NCI-H2029 treated with DMSO at 0.1 percent for 48 hours (cell line): ENCODE results near the gene BHLHA15.

Source experiments
- DNase-seq: peaks from one replicate; lab custom pipeline; 2025; lab: John Stamatoyannopoulos, UW

Gene BHLHA15

GRCh38 chr7:98244871-98245270 is 33.6 kb downstream of the BHLHA15 start:
- no peak for DNase-seq

GRCh38 chr7:98248156-98248555 is 36.9 kb downstream of the BHLHA15 start:
- no peak for DNase-seq

GRCh38 chr7:98249106-98249505 is 37.9 kb downstream of the BHLHA15 start:
- no peak for DNase-seq

- no peak for DNase-seq
Measured at GRCh38 chr7:98250789-98251188, 39.5 kb downstream of the BHLHA15 start.

- peak; percentile 61 for DNase-seq
Measured at GRCh38 chr7:98251231-98251600, 40.0 kb downstream of the BHLHA15 start.

GRCh38 chr7:98251601-98252424 is 40.6 kb downstream of the BHLHA15 start, which contains the start of gene TECPR1:
Gene TECPR1 (minus strand): TSS chr7:98252232. CDS start chr7:98246146, 6,086 bp downstream.
- DNase-seq = peak; percentile 65

GRCh38 chr7:98252425-98253054 is 41.3 kb downstream of the BHLHA15 start:
- DNase-seq = peak; percentile 38

- DNase-seq = no peak
Measured at GRCh38 chr7:98254516-98254915, 43.3 kb downstream of the BHLHA15 start.

- no peak for DNase-seq
Measured at GRCh38 chr7:98254951-98255610, 43.8 kb downstream of the BHLHA15 start.

- DNase-seq = no peak
Measured at GRCh38 chr7:98256431-98256830, 45.2 kb downstream of the BHLHA15 start.

- no peak for DNase-seq
Measured at GRCh38 chr7:98257701-98258100, 46.5 kb downstream of the BHLHA15 start.
